HG02840 (cell line): Measurements from ENCODE around the gene THSD7B.
"Not testable (repeated sequence)": the region's sequence is repeated elsewhere in the genome, so short reads cannot be mapped to it uniquely, and the experiment has no call there.

Source experiments
- ATAC-seq: cut with Tn5 transposase; IDR thresholded peaks from one replicate; pipeline ENCODE4 v1.9.1; 2021; ENCODE audit warnings: mild to moderate bottlenecking, moderate library complexity, moderate number of reproducible peaks; ENCODE audit not compliant: unreplicated experiment, low FRiP score

The THSD7B gene

GRCh38 chr2:137467246-137467862 is 702.0 kb downstream of the THSD7B start:
- no peak for ATAC-seq

DNA sequence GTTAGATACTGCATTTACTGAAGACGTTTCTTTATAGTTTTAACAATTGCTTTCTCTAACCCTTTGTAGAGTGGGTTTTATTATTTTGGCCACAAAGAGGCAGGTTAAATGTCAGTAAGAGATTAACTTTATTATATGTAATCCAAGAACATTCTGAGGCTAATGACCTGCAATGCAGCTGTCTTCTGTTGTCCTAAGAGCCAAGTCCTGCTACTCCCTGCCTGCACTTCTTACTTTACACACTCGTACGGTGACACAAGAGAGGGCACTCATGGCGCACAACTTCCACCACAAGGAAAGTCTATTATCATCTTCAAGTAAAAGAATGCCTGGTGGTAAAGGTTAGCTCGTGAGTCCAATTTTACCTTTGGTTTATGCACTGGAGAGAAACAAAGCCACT is 727.9 kb downstream of the THSD7B start:
- ATAC-seq: no peak

DNA sequence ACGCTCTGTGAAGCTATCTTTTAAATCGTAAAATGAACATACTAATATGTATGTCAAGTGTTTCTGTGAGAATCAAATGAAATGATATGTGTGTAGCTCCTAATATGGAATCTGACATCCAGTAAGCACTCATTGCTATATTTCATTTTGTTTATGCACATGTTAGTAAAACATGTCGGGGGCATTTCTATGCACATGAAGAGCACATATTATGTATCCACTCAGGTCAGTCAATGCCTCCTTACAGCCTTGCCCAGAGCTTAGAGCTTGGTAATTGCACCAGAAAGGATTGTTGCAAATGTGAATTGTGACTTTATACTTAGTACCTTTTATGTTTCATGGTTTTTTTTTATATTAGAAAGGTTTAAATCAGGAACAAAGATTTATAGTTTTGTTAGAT is 735.3 kb downstream of the THSD7B start:
- ATAC-seq: no peak

GRCh38 chr2:137507237-137507636 is 741.9 kb downstream of the THSD7B start:
- ATAC-seq: no peak

- ATAC-seq: no peak
Measured at GRCh38 chr2:137508739-137509384, 743.5 kb downstream of the THSD7B start.

DNA sequence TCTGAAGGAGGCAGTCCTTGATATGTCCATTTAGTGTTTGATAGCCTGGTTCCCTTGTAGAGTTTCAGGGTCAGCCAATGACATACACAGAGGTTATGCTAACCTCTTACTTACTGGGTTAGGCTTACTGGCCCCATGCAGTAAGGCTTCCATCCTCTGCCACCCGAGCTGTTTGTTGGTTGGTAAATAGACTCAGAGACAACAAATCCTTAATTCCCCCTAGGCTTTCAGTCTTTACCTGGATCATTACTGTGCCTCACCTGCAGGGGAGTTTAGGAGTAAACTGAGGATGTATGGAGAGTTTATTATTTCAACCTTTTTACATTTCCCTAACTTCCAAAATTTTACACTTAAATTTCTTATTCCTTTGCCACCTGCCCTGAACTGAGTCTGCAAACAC is 746.2 kb downstream of the THSD7B start:
- no peak for ATAC-seq

GRCh38 chr2:137521653-137522619 is 756.6 kb downstream of the THSD7B start:
- ATAC-seq: no peak

GRCh38 chr2:137522620-137523011 is 757.3 kb downstream of the THSD7B start:
- ATAC-seq: no peak

- no peak for ATAC-seq
Measured at GRCh38 chr2:137523931-137524330, 758.6 kb downstream of the THSD7B start.

GRCh38 chr2:137525132-137525531 is 759.8 kb downstream of the THSD7B start:
- no peak for ATAC-seq

- ATAC-seq: no peak
Measured at GRCh38 chr2:137525641-137526190, 760.4 kb downstream of the THSD7B start.

- no peak for ATAC-seq
Measured at GRCh38 chr2:137535897-137536296, 770.6 kb downstream of the THSD7B start.

- ATAC-seq: no peak
Measured at GRCh38 chr2:137539336-137539735, 774.0 kb downstream of the THSD7B start.

DNA sequence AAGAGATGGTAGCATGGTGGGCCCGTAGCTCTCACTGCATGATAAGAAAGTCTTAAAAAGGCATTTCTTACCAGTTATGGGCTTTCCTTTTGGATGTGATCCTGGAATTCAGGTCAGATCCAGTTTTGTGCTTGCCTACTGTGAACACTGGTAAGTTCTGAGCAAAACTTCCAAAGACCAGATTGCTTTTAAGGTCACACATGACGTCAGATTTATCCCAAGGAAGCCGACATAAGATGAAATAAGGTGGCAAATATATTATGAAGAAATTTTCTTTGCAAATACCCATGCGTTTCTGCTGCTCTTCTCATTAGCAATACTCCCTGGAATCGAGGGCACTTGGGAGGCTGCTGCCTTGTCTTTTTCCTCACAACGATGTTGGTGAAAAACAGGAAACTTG is 782.5 kb downstream of the THSD7B start:
- ATAC-seq: no peak

DNA sequence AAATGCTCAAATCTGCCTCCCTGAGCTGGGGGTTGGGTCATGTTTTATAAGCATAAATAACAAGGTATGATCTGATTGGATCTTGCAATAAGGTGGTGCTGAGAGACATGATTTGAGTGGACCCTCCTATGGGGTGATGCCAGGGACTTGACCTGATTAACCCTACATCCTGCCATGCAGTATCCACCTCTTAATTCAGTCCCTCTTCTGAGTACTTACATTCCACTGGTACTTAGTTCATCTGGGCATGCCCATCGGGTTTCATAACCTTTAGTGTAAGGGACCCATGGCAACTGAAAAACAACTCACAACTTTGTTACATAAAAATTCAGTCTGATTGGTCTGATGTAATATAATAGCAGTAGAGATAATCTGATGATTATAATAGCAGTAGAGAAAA is 801.0 kb downstream of the THSD7B start:
- ATAC-seq: no peak

- no peak for ATAC-seq
Measured at GRCh38 chr2:137570484-137570883, 805.1 kb downstream of the THSD7B start.

GRCh38 chr2:137587834-137588233 is 822.5 kb downstream of the THSD7B start:
- not testable (repeated sequence) for ATAC-seq

- not testable (repeated sequence) for ATAC-seq
Measured at GRCh38 chr2:137588578-137588977, 823.2 kb downstream of the THSD7B start.

DNA sequence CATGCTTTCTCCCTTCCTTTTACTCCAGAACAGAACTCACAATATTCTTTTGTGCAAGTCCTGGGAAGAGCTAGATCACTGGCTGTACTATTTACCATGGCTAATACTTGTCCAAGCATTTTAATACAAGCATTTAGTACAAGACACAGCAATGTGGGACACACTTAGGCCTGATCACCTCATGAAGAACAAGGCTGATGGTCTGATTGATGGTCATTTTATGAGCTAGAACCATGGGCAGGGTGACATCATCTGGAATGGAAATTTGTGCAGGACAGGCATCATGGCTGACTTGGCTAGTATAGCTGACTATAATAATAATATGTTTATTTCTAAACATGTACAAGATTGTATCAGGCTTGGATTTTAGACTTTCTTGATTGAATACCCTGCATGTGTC is 824.8 kb downstream of the THSD7B start:
- no peak for ATAC-seq

DNA sequence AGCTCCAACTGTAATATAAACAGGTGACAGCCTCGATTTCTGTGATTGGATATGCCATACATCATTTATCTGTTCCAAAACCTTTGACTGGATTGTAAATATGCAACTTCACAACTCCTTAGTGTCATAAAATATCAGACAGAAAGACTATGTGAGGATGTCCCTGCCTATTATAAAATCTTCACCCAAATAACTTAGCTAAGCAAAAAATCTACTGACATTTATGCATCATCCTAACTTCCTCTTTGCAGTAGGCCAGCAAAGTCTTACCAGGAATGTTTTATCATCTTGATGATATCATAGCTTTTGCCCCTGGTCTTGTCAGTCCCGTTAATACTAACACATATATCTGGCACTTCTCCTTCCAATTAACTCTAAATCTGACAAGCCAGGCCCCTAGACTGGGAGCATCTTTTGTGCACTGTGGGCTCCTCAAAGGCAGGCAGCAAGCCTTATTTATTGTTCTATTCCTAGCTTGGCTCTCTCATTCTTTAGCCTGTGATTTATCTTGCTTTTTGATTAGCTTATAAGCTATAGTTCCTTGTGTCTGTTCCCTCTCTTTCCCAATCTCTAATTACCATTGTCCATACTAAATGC is 842.5 kb downstream of the THSD7B start:
- ATAC-seq: no peak

DNA sequence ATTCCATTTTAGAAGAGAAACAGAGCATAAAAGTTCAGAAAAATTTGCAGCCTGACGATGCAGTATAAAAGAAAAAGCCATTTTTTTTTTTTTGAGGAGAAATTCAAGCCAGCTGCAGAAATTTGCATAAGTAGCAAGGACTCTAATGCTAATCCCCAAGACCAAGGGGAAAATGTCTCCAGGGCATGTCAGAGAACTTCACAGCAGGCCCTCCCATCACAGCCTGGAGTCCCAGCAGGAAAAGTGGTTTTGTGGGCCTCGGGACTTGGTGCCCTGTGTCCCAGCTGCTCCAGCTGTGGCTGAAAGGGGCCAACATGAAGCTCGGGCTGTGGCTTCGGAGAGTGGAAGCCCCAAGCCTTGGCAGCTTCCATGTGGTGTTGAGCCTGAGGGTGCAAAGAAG is 873.6 kb downstream of the THSD7B start:
- ATAC-seq: no peak
